OCI-LY3 (cell line): ENCODE results near the gene CRTC1.

ENCODE experiments used
- H2AFZ ChIP-seq: fragments of 200-600, 300-600 bp; shearing (Covaris generic); 2 replicates; pipeline ENCODE4 v1.6.0; 2014; ENCODE audit warnings: antibody characterized with exemption, low read depth, low read length
- H3K27ac ChIP-seq: fragments of 200-600, 300-600 bp; sonication (generic); 2 replicates; pipeline ENCODE4 v1.5.1; 2014; ENCODE audit warnings: mild to moderate bottlenecking, low read length, moderate library complexity, mixed read lengths
- H3K27me3 ChIP-seq: fragments of 200-600, 300-600 bp; sonication (generic); 2 replicates; pipeline ENCODE4 v1.6.1; 2014; ENCODE audit warnings: low read depth, low read length, mixed read lengths
- H3K36me3 ChIP-seq: fragments of 200-600, 300-600 bp; sonication (generic); replicated peaks from 2 replicates; pipeline ENCODE3; 2014; ENCODE audit warnings: low read depth, low read length, mixed read lengths
- H3K4me1 ChIP-seq: fragments of 300-600, 200-600 bp; sonication (generic); 2 replicates; pipeline ENCODE4 v1.6.1; 2014; ENCODE audit warnings: low read length, mixed read lengths
- H3K4me2 ChIP-seq: fragments of 200-600, 300-600 bp; sonication (generic); 2 replicates; pipeline ENCODE4 v1.6.1; 2014; ENCODE audit warnings: low read length, mixed read lengths
- H3K4me3 ChIP-seq: fragments of 300-600, 200-600 bp; sonication (generic); 2 replicates; pipeline ENCODE4 v1.5.1; 2014; ENCODE audit warnings: antibody characterized with exemption, mild to moderate bottlenecking, low read length, moderate library complexity
- H3K79me2 ChIP-seq: fragments of 300-600, 200-600 bp; shearing (Covaris generic); 2 replicates; pipeline ENCODE4 v1.6.1; 2014; ENCODE audit warnings: mild to moderate bottlenecking, low read length, mixed read lengths
- H3K9ac ChIP-seq: fragments of 300-600, 200-600 bp; shearing (Covaris generic); 2 replicates; pipeline ENCODE4 v1.6.0; 2014; ENCODE audit warnings: mild to moderate bottlenecking, low read length, moderate library complexity
- H3K9me3 ChIP-seq: fragments of 200-600, 300-600 bp; shearing (Covaris generic); 2 replicates; pipeline ENCODE4 v1.6.1; 2014; ENCODE audit warnings: low read length, mixed read lengths; ENCODE audit not compliant: insufficient read depth
- H4K20me1 ChIP-seq: fragments of 200-600, 300-600 bp; sonication (generic); 2 replicates; pipeline ENCODE4 v1.6.1; 2016; ENCODE audit warnings: low read length, mixed read lengths; ENCODE audit not compliant: insufficient read depth
- CTCF ChIP-seq: fragments of 200-600, 300-600 bp; sonication (generic); IDR thresholded peaks from 2 replicates; pipeline ENCODE4 v1.5.1; 2014; ENCODE audit warnings: antibody characterized with exemption, low read length, low read depth
- EZH2phosphoT487 ChIP-seq: fragments of 200-600 bp; shearing (Covaris generic); IDR thresholded peaks from 2 replicates; pipeline ENCODE4 v1.6.1; 2018; ENCODE audit warnings: antibody characterized with exemption, mixed run types, low read depth

Gene CRTC1

DNA sequence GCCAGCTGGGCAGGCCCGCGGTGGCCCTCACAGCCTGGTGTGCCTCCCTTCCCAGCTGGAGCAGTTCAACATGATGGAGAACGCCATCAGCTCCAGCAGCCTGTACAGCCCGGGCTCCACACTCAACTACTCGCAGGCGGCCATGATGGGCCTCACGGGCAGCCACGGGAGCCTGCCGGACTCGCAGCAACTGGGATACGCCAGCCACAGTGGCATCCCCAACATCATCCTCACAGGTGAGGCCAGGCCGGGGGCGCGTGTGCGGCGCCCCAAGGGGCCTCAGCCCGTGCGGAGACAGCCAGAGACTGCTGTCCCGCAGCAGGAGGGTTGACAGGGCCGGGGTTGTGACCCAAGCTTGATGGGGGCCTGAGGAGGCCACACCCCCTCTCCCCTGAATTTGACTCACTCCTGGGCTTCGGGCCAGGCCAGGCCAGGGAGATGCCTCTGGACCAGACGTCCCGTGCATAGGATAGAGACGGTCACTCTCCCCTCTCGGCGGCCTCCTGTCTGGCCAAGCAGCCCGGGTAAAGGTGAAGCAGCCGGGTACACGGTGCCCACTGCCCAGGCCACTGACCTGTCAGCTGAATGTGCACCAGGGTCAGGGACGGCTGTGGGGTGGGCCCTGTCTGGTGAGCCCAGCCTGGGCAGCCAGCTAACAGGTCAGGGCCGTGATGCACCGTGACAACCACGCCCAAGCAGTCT is 92.3 kb downstream of the CRTC1 start:
- no peaks in the 10 kb centered on the region for H3K4me1 ChIP-seq
- no peak overlapping the region for H3K4me2 ChIP-seq
- H3K79me2 ChIP-seq = no peaks in the 10 kb centered on the region
- TF ChIP-seq EZH2phosphoT487 (no peak), CTCF (no peak)
- no peak overlapping the region for H3K9ac ChIP-seq
- no peak overlapping the region for H3K4me3 ChIP-seq
- no peaks in the 10 kb centered on the region for H3K9me3 ChIP-seq
- no peaks in the 10 kb centered on the region for H3K36me3 ChIP-seq
- no peak overlapping the region for H2AFZ ChIP-seq
- no peak overlapping the region for H3K27ac ChIP-seq
- H4K20me1 ChIP-seq = 0 out of 2 replicates have a peak, but pooled peaks cover 3% of the 10 kb centered on the region
- H3K27me3 ChIP-seq = peaks cover 16% of the 10 kb centered on the region

GRCh38 chr19:18776288-18776594 is 92.8 kb downstream of the CRTC1 start:
- H3K4me3 ChIP-seq = no peak overlapping the region
- no peak overlapping the region for H3K27ac ChIP-seq
- H2AFZ ChIP-seq = no peak overlapping the region
- H4K20me1 ChIP-seq = 0 out of 2 replicates have a peak, but pooled peaks cover 2% of the 10 kb centered on the region
- no peaks in the 10 kb centered on the region for H3K9me3 ChIP-seq
- no peak overlapping the region for H3K4me2 ChIP-seq
- H3K4me1 ChIP-seq = no peaks in the 10 kb centered on the region
- no peak for TF ChIP-seq EZH2phosphoT487
- TF ChIP-seq CTCF = no peak
- H3K9ac ChIP-seq = no peak overlapping the region
- no peaks in the 10 kb centered on the region for H3K36me3 ChIP-seq
- H3K79me2 ChIP-seq = no peaks in the 10 kb centered on the region
- H3K27me3 ChIP-seq = peaks cover 16% of the 10 kb centered on the region

- Histone ChIP-seq H4K20me1 (no peaks in the 10 kb centered on the region), H3K36me3 (no peaks in the 10 kb centered on the region), H3K27me3 (peaks cover 16% of the 10 kb centered on the region), H3K79me2 (no peaks in the 10 kb centered on the region), H3K4me3 (no peak overlapping the region), H2AFZ (no peak overlapping the region), H3K9me3 (no peaks in the 10 kb centered on the region), H3K4me2 (no peak overlapping the region), H3K9ac (no peak overlapping the region), H3K4me1 (no peaks in the 10 kb centered on the region; the same call in 1 of the 2 replicates), H3K27ac (no peak overlapping the region)
- TF ChIP-seq EZH2phosphoT487 (no peak), CTCF (no peak)
These were observed 93.3 kb downstream of the CRTC1 start for GRCh38 chr19:18776736-18777135.

DNA sequence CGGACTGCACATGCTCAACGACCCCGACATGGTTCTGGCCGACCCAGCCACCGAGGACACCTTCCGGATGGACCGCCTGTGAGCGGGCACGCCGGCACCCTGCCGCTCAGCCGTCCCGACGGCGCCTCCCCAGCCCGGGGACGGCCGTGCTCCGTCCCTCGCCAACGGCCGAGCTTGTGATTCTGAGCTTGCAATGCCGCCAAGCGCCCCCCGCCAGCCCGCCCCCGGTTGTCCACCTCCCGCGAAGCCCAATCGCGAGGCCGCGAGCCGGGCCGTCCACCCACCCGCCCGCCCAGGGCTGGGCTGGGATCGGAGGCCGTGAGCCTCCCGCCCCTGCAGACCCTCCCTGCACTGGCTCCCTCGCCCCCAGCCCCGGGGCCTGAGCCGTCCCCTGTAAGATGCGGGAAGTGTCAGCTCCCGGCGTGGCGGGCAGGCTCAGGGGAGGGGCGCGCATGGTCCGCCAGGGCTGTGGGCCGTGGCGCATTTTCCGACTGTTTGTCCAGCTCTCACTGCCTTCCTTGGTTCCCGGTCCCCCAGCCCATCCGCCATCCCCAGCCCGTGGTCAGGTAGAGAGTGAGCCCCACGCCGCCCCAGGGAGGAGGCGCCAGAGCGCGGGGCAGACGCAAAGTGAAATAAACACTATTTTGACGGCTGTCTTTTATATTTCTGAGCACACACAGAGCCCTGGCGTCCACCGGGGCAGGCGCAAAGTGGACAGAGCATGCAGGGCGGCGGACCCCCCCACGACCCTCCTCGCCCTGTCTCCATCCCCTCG is 94.0 kb downstream of the CRTC1 start:
- Histone ChIP-seq H2AFZ (no peak overlapping the region), H4K20me1 (no peaks in the 10 kb centered on the region), H3K4me2 (no peak overlapping the region), H3K4me1 (peaks cover 7% of the 10 kb centered on the region; the same call in 1 of the 2 replicates), H3K9ac (no peak overlapping the region), H3K9me3 (no peaks in the 10 kb centered on the region), H3K27me3 (peaks cover 10% of the 10 kb centered on the region), H3K36me3 (no peaks in the 10 kb centered on the region), H3K27ac (no peak overlapping the region), H3K79me2 (no peaks in the 10 kb centered on the region), H3K4me3 (no peak overlapping the region)
- TF ChIP-seq EZH2phosphoT487 = no peak
- no peak for TF ChIP-seq CTCF
